NCI-H1694 (cell line): ENCODE measurements around the gene SUSD5.

Experiments used
- DNase-seq: peaks from one replicate; lab custom pipeline; 2025; lab: John Stamatoyannopoulos, UW

SUSD5 gene

DNA sequence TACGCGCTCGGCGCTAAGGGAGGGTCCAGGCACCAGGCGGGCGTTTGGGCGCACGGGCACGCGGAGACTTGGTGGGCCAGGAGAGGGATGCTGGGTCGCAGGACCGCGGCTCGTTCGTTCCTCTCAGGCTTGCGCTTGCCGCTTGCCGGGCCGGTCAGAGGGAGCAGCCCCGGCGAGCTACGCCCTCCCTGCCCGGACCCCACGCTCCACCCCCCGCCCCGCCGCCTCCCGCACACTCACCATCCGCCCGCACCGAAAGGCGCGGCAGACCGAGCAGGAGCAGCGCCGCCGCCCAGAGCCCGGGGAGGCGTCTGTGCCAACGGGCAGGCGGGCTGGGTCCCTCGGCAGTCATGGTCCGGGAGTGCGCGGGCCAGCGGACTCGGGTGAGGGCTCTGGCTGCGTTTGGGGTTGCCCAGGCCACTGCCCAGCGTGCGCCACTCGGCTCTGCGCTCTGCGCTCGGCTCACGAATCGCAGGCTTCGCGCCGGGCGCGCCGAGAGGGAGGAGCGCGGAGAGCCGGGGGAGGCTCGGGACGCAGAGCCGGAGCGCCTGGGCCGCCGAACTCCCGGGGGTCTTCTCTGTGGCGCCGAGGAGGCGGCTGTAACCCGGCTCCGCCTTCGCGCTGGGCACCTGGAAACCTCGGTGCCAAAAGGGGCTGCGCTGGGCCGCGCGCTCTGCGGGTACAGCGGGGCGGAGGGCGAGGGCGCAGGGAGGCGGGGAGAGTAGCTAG lies at the start of gene SUSD5:
Gene SUSD5 (minus strand): TSS at position 365 of the 729 bp plus-strand sequence. CDS start 13 bp downstream, at position 352.
- no peak for DNase-seq

DNA sequence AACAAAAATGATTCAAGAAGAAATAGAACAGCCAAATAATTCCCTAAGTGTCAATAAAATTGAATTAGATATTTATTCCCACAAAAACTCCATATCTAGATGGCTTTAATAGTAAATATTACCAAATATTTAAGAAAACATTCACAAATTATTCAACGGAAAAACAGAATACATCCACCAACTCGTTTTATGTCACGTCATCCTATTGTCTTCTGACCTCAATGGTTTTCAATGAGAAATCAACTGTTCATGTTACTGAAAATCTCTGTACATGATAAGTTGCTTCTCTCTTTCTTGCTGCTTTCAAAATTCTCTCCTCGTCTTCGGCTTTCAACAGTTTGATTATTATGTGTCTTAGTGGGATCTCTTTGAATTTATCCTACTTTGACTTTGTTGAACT lies 41.5 kb upstream of the SUSD5 start:
- DNase-seq: no peak

DNA sequence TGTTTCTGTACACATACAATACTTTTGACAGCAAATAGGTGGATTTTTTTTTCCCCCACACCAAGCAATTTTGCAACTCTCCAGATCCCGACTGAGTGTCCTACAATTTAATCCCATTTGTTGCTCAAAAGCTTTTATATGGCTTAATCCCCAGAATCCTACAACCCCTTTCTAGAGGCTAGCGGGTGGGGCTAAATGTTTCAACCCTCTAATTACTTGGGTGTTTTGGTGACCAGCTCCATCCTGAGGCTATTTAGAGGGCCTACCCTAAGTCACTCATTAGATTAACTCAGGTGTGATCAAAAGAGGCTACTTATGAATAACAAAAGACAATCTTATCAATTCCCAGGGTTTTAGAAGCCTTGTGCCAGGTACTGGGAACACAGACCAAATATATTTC lies 37.6 kb upstream of the SUSD5 start:
- DNase-seq: no peak

DNA sequence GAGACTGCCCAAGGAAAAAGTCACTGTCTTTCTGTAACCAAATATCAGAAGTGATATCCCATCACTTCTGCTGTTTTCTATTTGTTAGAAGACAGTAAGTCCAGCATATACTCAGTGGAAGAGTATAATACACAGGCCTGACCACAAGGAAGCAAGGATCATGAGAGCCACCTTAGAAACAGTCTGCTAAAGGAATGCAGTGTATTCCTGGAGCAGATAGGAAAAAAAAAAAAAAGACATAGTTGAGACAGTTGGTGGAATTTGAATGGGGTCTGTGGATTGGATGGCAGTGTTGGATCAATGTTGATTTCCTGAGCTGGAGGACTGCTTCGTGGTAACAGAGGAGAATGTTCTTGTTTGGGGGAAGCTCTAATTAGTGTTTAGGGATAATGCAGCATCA lies 32.1 kb upstream of the SUSD5 start:
- no peak for DNase-seq

DNA sequence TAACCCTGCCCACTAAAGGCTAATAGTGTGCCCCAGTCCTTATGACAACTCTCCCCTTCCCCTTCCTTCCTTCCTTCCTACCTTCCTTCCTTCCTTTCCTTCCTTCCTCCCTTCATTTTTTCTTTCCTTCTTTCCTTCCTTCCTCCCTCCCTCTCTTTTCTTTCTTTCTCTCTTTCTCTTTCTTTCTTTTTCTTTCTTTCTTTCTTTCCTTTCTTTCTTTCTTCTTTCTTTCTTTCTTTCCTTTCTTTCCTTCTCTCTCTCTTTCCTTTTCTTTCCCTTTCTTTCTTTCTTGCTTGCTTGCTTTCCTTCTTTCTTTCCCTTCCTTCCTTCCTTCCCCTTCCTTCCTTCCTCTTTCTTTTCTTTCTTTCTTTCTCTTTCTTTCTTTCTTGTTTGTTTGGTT lies 28.2 kb upstream of the SUSD5 start:
- no peak for DNase-seq

DNA sequence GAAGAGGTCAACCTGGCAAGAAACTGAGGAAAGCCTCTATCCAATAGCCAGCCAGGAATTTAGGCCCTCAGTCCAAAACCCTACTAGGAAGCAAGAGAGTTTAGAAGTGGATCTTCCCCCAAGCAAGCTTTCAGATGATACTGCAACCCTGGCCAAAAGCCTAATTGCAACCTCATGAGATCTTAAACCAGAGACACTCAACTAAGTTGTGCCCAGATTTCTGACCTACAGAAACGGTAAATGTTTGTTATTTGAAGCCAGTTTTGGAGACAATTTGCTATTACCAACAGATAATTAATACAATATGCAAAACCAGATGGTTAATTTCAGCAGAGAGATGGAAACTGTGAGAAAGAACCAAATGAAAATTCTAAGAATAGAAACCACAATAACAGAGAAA lies 21.7 kb upstream of the SUSD5 start:
- no peak for DNase-seq

DNA sequence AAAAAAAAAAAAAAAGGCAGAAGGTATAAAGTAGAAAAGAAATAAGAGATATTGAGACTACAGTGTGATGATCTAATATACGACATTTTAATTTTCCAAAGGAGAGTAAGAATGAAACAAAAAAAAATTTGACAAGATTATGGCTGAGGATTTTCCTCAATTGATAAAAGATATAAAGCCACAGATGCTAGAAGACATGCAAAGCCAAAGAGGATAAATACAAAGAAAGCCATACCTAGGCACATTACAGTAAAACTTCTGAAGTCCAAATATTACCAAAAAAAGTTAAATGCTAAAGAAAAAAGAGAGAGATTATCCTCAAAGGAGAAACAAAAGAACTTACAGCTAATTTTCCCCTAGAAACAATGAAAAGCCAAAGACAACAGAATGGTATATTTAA lies 20.3 kb upstream of the SUSD5 start:
- DNase-seq: no peak

DNA sequence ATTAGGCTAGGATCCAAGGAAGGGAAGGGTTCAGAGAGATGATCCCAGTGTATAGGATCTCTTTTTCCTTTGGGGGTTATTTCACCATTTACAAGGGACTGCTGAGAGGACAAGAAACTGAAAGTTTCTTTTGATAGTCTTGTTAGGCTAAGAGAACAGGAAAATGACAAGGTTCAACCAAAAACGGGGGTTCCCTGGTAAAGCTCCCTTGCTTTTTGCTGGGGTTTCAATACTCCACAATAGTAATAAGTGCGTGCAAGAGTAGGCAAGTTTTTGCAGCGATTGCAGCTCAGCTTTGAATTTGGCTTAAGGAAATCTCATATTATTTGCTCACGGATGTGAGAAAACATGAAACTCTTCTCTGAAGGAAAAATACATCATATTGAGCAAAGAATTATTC lies 18.8 kb upstream of the SUSD5 start:
- no peak for DNase-seq

DNA sequence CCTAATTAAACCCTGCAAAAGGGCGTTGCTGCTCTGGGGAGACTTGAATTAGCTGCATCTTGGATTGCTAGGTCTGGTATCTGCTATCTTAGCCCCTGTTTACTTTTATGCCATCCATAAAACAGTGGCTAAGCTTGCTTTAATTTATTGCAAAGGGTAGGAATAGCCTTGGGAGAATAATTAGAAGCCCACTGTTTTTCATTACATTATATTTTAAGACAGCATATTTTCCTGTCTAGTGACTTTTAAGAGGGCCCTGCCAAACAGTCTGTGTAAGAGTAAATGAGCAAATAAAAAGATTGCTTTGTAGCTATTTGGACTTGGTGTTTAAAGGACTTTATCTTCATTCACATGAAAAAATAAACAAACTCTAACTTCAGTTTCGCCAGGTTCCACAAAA lies 17.4 kb upstream of the SUSD5 start:
- DNase-seq: no peak

DNA sequence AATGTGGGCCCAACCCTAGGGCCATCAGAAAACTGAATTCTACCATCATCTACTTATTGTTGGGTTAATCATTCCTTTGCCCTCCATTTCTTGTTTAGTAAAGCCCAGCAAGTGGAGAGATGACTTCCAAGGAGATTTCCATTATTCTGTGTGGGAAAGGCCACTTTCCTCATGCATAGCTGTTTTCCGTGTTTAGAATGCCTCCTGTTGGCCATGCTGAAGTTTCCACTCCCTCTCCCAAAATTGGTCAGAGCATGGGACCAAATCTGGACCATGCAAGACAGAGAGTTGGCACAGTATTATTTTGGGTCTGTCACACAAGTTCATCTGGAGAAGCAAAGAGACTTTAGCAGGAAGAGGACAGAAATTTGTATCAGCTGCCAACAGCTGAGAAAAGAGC lies 15.3 kb upstream of the SUSD5 start:
- DNase-seq: no peak

DNA sequence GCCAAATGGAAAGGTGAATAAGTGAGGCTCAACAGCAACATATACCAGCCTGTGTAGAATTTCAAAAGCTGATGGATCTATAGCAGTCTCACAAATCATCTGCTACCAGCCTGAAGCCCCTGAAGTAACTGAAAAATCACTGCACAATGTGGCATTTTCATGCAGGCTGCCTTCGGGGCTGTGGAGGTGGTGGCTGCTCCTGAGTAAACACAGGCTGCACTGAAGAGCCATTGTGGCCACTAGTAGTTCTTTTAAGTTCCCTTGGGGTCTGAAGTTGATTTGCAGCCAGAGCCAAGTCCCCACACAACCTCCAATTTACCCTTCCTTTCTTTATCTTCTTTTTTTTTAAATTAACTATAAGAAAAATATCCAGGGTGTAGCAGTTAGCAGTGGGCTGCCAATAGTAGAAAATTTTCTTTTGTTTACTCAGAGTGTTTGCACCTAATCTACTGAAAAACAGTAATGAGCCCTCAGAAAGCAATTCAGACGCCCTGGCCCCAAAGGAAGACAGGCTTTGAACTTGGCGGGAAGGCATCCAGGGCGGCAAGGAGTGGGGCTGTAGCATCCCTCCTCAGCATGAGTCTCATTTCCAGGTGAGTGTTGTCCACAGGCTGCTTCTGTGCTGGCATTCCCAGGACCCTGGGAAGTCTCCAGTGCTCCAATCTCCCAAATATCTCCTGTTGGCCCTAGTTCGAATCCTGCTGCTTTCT lies 13.3 kb upstream of the SUSD5 start:
- DNase-seq: no peak

DNA sequence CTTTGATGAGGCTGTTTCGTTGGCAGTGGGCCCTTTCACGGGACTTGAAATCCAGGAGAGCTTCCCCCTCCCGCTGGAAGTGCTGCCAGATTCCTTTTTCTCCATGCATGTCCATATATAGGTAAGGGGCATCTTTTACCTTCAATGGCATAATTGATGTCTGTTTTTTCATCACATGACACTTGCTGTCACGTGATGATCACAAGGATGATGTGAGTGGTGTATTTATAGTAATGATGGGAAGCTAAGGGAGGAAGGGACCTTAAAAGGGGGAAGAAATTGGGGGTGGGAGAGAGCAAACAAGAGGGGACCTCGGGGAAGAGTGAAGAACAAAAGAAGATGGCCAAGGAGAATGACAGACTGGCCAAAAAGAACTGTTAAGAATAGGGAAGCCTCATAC lies 11.3 kb upstream of the SUSD5 start:
- DNase-seq: no peak

DNA sequence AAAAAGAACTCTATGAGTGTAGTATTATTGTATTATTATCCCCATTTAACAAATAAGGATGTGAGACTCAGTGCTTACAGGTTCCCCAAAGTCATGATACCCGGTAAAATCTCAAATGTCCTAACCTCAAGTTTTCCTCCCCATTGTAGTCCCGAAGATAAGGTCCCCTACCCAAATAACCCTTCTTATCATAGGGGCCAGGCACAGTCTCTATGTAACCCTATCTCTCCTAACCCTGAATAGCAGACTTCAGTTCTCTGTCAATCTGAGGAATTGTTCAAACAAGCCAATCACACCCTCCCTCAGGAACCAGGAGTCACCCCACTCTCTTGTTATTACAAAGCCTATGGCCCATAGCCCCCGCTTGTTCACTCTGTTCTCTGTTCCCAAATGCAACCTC lies 10.5 kb upstream of the SUSD5 start:
- no peak for DNase-seq

DNA sequence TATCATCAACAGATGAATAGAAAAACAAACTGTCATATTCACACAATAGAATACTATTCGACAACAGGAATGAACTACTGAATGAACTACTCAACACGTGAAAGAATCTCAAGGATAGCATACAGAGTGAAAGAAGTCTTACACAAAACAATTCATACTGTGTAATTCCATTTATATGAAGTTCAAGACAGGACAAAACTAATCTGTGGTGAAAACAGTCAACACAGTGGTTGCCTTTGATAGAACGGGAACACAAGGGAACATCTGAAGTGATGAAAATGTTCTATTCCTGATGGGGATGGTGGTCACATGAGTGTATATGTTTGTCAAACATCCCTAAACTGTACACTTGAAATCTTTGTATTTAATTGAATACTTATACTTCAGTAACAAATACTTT lies 2.6 kb upstream of the SUSD5 start:
- DNase-seq: no peak

DNA sequence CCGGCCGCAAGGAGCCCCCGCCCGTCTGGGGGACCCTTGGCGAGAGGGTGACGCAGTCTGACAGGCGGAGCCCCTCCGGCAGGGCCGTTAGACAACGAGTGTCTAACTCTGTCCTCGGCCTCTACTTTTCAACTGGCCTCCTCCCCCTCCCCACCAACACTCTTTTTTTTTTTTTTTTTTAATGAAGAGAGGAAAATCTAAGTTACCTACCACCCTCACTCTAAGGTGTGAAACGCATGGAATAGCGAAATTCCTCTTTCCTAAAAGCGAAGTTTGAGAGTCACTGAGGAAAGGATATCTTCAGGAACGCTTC lies 521 bp upstream of the SUSD5 start:
- DNase-seq: no peak

DNA sequence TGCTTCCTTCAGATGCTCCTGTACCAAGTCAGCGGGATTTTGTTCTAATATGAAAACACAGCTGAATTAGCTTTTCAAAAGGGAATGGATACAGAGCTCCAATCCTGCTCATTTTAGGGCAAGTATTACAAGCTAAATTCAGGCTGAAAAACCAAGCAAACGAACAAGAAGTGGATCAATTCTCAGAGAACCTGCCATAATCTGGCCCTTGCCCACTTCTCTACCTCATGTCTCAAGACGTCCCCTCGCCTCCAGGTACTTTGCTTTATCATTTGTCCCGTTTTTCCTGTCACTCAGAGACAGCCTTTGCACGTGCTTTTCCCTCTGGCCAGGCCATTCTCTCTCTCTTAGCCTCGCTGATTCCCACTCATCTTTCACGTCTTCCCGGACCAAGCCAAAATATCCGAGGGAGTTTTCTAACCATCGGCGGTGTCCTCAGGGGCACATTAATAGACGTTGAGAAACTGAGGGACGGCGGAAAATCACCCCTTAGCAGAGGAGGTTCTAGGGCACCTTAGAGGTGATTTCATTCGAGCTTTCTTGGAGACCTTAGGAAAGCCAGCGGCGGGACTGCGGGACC lies 654 bp downstream of the SUSD5 start:
- no peak for DNase-seq

DNA sequence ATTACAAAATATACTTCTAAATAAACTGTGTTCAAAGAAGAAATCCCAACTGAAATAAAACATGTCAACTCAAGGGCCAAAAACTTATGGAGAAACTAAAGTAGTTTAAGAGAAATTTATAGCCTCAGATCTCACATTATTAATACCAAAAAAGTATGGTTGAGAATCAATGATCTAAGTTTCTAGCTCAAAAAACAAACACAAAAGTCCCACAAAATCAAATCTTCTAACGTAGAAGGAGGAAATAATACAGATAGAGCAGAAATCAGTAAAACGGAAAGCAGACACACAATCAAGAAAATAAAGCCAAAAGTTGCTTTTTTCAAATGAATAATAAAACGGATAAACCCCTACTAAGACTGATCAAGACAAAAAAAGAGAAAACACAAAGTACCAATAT lies 2.9 kb downstream of the SUSD5 start:
- DNase-seq: no peak

DNA sequence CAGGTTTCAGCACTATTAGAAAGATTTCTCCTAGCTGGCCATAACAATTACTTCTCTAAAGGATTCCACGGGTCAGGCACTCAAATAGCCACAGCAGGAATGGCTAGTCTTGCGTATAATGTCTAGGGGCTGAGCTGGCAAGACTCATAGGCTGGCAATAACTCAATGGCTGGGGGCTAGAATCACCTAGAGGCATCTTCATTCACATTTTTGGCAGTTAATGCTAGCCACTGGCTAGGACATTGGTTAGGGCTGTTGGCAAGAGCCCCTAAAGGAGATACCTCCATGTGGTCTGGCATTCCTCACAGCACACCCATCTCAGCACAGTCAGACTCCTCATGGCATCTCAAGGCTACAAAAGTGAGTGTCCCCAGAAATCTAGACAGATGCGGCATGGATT lies 6.2 kb downstream of the SUSD5 start:
- DNase-seq: no peak

DNA sequence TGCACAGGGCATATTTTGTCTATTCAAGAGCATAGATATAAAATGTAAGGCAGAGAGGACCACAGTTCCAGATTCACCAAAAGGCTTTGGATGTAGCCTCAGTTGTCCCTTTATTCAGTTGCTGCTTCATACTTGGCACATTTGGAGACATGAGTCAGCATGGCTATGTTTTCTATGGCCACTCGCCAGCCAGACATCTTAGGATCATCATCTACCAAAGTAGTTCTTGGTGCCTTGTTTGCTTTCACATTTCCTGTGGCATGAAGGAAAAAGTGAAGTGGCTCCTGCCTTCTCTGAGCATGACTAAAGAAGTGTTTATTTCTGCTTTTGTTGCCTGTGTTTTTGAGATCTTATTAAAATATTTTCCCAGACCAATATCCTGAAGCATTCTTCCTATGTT lies 7.2 kb downstream of the SUSD5 start:
- DNase-seq: no peak

DNA sequence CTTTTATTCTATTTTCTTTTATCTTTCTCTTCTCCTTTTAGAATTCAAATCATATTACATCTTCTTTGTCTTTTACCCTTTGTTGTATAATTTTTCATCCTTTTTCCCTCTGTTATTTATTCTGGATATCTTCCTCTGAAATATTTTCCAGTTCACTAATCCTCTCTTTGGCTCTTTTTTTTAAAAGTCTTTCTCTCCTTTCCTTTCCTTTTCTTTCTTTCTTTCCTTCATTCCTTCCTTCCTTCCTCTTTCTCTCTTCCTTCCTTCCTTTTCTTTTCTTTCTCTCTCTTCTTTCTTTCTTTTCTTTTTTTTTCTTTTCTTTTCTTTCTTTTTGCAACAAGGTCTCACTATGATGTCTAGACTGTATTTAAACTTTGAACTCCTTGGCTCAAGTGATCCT lies 9.3 kb downstream of the SUSD5 start:
- no peak for DNase-seq

DNA sequence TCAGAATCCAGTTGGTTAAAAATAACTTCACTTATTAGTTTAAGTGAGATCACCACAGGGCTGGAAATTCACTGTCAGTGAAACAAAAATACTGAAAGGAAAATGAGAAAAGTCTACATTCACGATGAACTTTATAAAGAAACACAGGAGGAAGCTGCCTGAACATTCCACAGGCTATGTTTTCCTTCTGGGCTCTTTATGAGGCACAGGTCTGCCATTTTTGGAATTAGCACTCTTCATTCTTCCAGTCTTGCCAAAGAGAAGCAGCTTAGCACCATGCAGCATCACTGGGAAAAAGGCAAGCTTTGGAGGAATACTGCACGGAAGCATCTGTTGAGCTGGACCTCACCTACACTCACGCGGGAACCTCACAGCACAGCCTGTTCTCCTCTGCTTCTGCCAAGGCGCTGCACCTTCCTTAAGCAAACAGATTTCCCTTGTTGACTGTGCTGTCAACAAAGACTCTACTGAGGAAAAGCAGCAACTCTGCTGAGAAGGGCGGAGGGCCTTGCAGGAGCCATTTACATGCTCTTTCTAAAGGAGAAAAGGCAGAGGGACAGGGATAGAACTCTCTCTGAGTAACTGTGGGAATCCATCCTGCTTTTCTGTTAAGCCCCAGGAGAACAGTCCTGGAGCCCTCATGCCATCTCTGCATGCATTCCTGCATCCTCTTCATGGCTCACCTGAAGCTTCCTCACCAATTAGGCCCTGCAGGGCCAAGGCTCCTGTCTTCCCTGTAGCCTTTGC lies 15.7 kb downstream of the SUSD5 start:
- no peak for DNase-seq

DNA sequence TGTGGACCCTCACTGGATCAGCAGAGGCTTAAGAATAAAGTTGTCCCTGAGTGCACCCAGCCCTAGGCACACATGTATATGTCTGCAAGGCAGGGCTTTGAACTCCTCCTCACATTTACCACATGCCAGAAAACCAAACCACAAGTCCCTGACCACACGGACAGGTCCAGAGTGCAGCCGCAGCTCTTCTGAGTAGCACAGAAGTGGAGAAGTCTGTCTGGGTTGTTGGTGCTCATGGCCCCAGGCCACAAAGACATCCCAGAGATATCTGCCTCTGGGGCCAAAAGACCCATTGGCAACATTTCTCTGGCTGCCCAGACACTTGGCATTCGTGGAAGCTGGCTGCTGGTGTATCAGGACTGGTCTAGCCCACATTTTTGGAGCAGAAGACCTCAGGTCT lies 17.4 kb downstream of the SUSD5 start:
- no peak for DNase-seq

DNA sequence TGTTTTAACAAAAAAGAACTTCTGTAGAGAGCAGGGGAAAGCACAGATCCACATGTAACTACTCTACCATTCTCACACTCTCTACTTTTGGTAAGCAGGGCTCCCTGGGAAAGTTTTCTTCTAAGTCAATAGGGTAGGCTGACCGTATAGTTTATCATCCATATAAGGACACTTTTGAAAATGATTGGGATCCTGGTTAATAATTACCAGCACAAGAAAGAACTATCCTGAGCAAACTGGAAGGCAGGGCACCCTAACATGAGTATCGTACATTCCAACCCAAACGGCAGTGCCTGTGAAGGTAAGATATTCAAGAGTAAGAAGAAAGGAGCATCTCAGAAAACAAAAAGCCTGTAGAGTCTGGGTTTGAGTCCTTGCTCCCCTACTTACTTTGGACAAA lies 22.1 kb downstream of the SUSD5 start:
- DNase-seq: no peak
